PC-3 (cell line): ENCODE data around the gene GXYLT2. TPM values are rescaled to one million over a fixed set of nuclear protein-coding genes. Genes with fewer than 3 reads are reported as not detected.

ENCODE experiments used
- ATAC-seq: fragments of 200-7000 bp; cut with Tn5 transposase; 2 replicates; pipeline ENCODE4 v1.9.1; 2020; ENCODE audit warnings: mild to moderate bottlenecking, moderate library complexity
- BruUV-seq: library from RNA; stranded (reverse); fragments of 400-500 nt; replicated peaks from 2 replicates; lab custom pipeline; 2021; lab: Mats Ljungman, UMichigan
- CTCF ChIA-PET: fragments of 300-600 bp; sonication (Branson Sonifier 250); formaldehyde crosslinking; loops from one replicate; lab custom pipeline; 2022; ENCODE audit warnings: antibody characterized with exemption; lab: Charles Lee
- POLR2A ChIA-PET: fragments of 300-600 bp; sonication (Branson Sonifier 250); formaldehyde crosslinking; loops from one replicate; lab custom pipeline; 2022; ENCODE audit warnings: antibody characterized with exemption; ENCODE audit not compliant: unreplicated experiment; lab: Charles Lee
- DNase-seq: peaks from one replicate; pipeline ENCODE4 v3.0.0-alpha.2; 2015
- H2AFZ ChIP-seq: fragments of 300-600 bp; sonication (generic); 2 replicates; pipeline ENCODE4 v1.6.0; 2016; ENCODE audit warnings: antibody characterized with exemption, low read length
- H3F3A ChIP-seq: fragments of 300-600 bp; sonication (generic); one replicate; pipeline ENCODE4 v1.6.0; 2017; ENCODE audit warnings: antibody characterized with exemption, low read length, control low read depth, mild to moderate bottlenecking; ENCODE audit not compliant: unreplicated experiment
- H3K27ac ChIP-seq: fragments of 300-600 bp; sonication (generic); 2 replicates; pipeline ENCODE4 v1.5.1; 2016; ENCODE audit warnings: mild to moderate bottlenecking, low read length
- H3K27me3 ChIP-seq: fragments of 300-600 bp; sonication (generic); 2 replicates; pipeline ENCODE4 v1.6.1; 2016; ENCODE audit warnings: low read length, mixed read lengths
- H3K36me3 ChIP-seq: fragments of 300-600 bp; sonication (generic); 2 replicates; pipeline ENCODE4 v1.6.1; 2016; ENCODE audit warnings: low read depth, mixed run types, low read length, mixed read lengths
- H3K4me1 ChIP-seq: fragments of 300-600 bp; sonication (generic); 2 replicates; pipeline ENCODE4 v1.5.1; 2016; ENCODE audit warnings: low read length; ENCODE audit not compliant: insufficient read depth
- H3K4me2 ChIP-seq: fragments of 300-600 bp; sonication (generic); 2 replicates; pipeline ENCODE4 v1.6.0; 2016; ENCODE audit warnings: low read length
- H3K4me3 ChIP-seq: fragments of 300-600 bp; sonication (generic); 2 replicates; pipeline ENCODE4 v1.5.1; 2016; ENCODE audit warnings: mild to moderate bottlenecking, low read length, mixed read lengths
- H3K79me2 ChIP-seq: fragments of 300-600 bp; sonication (generic); 2 replicates; pipeline ENCODE4 v1.6.1; 2017; ENCODE audit warnings: low read length, mixed read lengths
- H3K9ac ChIP-seq: fragments of 300-600 bp; sonication (generic); 2 replicates; pipeline ENCODE4 v1.6.0; 2016; ENCODE audit warnings: mild to moderate bottlenecking, low read length
- H3K9me2 ChIP-seq: fragments of 300-600 bp; sonication (generic); replicated peaks from 2 replicates; pipeline ENCODE4 v1.6.1; 2016; ENCODE audit warnings: mixed run types, low read length, mixed read lengths
- H3K9me3 ChIP-seq: fragments of 300-600 bp; sonication (generic); 2 replicates; pipeline ENCODE4 v1.6.1; 2016; ENCODE audit warnings: low read length, mixed read lengths
- H4K20me1 ChIP-seq: fragments of 300-600 bp; sonication (generic); 2 replicates; pipeline ENCODE4 v1.6.1; 2016; ENCODE audit warnings: low read length, mixed read lengths
- CTCF ChIP-seq: fragments of 300-600 bp; sonication (generic); conservative IDR thresholded peaks from 2 replicates; pipeline ENCODE4 v1.5.1; 2017; ENCODE audit warnings: antibody characterized with exemption, low read depth, mild to moderate bottlenecking, low read length
- EZH2 ChIP-seq: fragments of 300-600 bp; sonication (generic); IDR thresholded peaks from one replicate; pipeline ENCODE4 v1.6.1; 2017; ENCODE audit warnings: antibody characterized with exemption, mild to moderate bottlenecking, low read length; ENCODE audit not compliant: unreplicated experiment
- EZH2phosphoT487 ChIP-seq: fragments of 300-600 bp; sonication (generic); IDR thresholded peaks from 2 replicates; pipeline ENCODE4 v1.6.1; 2018; ENCODE audit warnings: mild to moderate bottlenecking, antibody characterized with exemption, low read length, borderline replicate concordance
- intact Hi-C: fragments of 100-400 bp; cut with micrococcal nuclease; formaldehyde crosslinking; loops from 2 replicates; pipeline ENCODE4 v1.9.0; 2023
- total RNA-seq: library from RNA; depleted of rRNA; stranded (reverse); fragments of >200 nt; gene quantifications from 2 replicates; pipeline ENCODE4 v1.2.3, GENCODE V29; 2014

Gene GXYLT2
- total RNA-seq, 1 experiment from 2014 or later: 12.6 TPM

GRCh38 chr3:72907731-72908620 is 20.1 kb downstream of the GXYLT2 start:
- CTCF ChIA-PET: interaction anchor here (0.6 to 1.2 kb wide), 2 partner anchors 57 to 85 kb away, joined by 4 to 6 read pairs; no protein-coding TSS in a partner anchor
- ATAC-seq: peak; percentile 83
- H3K4me1 ChIP-seq: peaks cover 15% of the 10 kb centered on the region; the same call in 1 of the 2 replicates
- no peaks in the 10 kb centered on the region for H3K36me3 ChIP-seq
- no TSS peak for BruUV-seq
- no peak overlapping the region for H3K9ac ChIP-seq
- H3K79me2 ChIP-seq: no peaks in the 10 kb centered on the region
- H3K27me3 ChIP-seq: no peaks in the 10 kb centered on the region
- no peak overlapping the region for H3K4me2 ChIP-seq
- no peaks in the 10 kb centered on the region for H3K9me3 ChIP-seq
- TF ChIP-seq EZH2phosphoT487: no peak
- no peak for TF ChIP-seq CTCF
- TF ChIP-seq EZH2: no peak
- no peaks in the 10 kb centered on the region for H3F3A ChIP-seq
- intact Hi-C loops: no loop called here
- H3K27ac ChIP-seq: no peak overlapping the region
- no peak overlapping the region for H3K4me3 ChIP-seq
- H2AFZ ChIP-seq: no peak overlapping the region
- peak; percentile 60 for DNase-seq
- H4K20me1 ChIP-seq: no peaks in the 10 kb centered on the region
- no peaks in the 10 kb centered on the region for H3K9me2 ChIP-seq
- POLR2A ChIA-PET: no interaction called here

- H3K79me2 ChIP-seq: no peaks in the 10 kb centered on the region
- no peaks in the 10 kb centered on the region for H3K36me3 ChIP-seq
- POLR2A ChIA-PET: no interaction called here
- no peak overlapping the region for H3K4me3 ChIP-seq
- no peak overlapping the region for H3K4me2 ChIP-seq
- no peaks in the 10 kb centered on the region for H3K9me2 ChIP-seq
- no peak overlapping the region for H3K9ac ChIP-seq
- no peak overlapping the region for H3K27ac ChIP-seq
- H3K4me1 ChIP-seq: peaks cover 9% of the 10 kb centered on the region; the same call in 1 of the 2 replicates
- no peaks in the 10 kb centered on the region for H3F3A ChIP-seq
- CTCF ChIA-PET: no interaction called here
- DNase-seq (no peak), ATAC-seq (no peak)
- no peaks in the 10 kb centered on the region for H3K27me3 ChIP-seq
- TF ChIP-seq EZH2: no peak
- no peak for TF ChIP-seq CTCF
- TF ChIP-seq EZH2phosphoT487: no peak
- no peaks in the 10 kb centered on the region for H3K9me3 ChIP-seq
- H2AFZ ChIP-seq: no peak overlapping the region
- intact Hi-C loops: no loop called here
- no peaks in the 10 kb centered on the region for H4K20me1 ChIP-seq
- no TSS peak for BruUV-seq
Observed at GRCh38 chr3:72909591-72909990, 21.7 kb downstream of the GXYLT2 start.

- H4K20me1 ChIP-seq: no peaks in the 10 kb centered on the region
- H3K9ac ChIP-seq: no peak overlapping the region
- no peaks in the 10 kb centered on the region for H3K9me3 ChIP-seq
- BruUV-seq: no TSS peak
- peaks cover 9% of the 10 kb centered on the region; the same call in 1 of the 2 replicates for H3K4me1 ChIP-seq
- ChIA-PET CTCF (no interaction called here), POLR2A (interaction anchor here (1.0 kb wide), 1 partner anchor 25 kb away, joined by 3 read pairs; the partner anchor contains the start of gene GXYLT2)
- no peaks in the 10 kb centered on the region for H3F3A ChIP-seq
- no peak overlapping the region for H2AFZ ChIP-seq
- no peaks in the 10 kb centered on the region for H3K9me2 ChIP-seq
- TF ChIP-seq EZH2 (no peak), CTCF (no peak), EZH2phosphoT487 (no peak)
- H3K36me3 ChIP-seq: no peaks in the 10 kb centered on the region
- no peak overlapping the region for H3K4me2 ChIP-seq
- DNase-seq (no peak), ATAC-seq (no peak)
- H3K27ac ChIP-seq: no peak overlapping the region
- H3K27me3 ChIP-seq: no peaks in the 10 kb centered on the region
- H3K4me3 ChIP-seq: no peak overlapping the region
- intact Hi-C loops: no loop called here
- no peaks in the 10 kb centered on the region for H3K79me2 ChIP-seq
Observed at GRCh38 chr3:72912532-72912931, 24.7 kb downstream of the GXYLT2 start.
